ENCODE measurements around the gene CHD3.

Gene CHD3

GRCh38 chr17:7864995-7865650, 23.5 kb upstream of the CHD3 start:
- DNase-seq (ENCODE audit: low read depth in 2 of 2) = no peak

DNA sequence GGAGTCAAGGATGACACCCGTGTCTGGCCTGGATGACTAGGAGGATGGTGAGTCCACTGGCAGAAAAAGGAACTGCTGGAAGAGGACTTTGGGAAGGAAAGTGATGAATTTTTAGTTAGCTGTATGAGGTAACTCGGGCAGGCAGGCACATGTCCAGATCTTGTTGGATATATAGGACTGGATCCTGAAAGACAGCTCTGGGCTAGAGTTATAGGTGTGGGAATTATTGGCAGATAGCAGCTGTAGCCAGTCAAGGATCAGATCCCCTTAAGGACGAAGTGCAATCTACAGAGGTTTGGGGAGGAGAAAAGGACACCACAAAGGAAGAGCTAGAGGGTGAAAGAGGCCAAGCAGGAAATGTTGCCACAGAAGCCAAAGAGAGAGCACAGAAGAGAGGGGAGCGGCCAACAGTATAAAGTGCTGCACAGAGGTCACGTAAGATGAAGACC, 20.7 kb upstream of the CHD3 start:
- no peak for DNase-seq (ENCODE audit: low read depth in 2 of 2)

GRCh38 chr17:7873051-7873450, 15.5 kb upstream of the CHD3 start:
- DNase-seq (ENCODE audit: low read depth in 2 of 2) = no peak

DNA sequence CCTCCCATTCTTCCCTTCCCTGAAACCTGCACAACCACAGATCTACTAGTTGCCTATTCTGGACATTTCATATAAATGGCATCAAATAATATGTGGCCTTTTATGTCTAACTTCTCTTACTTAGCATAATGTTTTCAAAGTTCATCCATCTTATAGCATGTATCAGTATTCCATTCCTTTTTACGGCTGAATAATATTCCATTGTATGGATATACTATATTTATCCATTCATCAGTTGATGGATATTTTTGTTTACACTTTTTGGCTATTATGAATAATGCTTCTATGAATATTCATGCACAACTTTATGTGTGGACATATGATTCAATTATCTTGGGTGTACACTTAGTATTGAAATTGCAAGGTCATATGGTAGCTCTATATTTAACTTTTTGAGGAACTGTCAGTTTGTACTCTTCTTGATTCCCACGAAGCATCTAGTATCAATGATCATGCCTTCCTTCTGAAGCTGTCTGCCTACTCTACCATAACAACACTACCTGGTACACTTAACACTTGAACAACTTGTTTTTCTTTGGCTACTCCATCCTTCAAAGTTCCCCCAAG, 12.7 kb upstream of the CHD3 start:
- no peak for DNase-seq (ENCODE audit: low read depth in 2 of 2)

DNA sequence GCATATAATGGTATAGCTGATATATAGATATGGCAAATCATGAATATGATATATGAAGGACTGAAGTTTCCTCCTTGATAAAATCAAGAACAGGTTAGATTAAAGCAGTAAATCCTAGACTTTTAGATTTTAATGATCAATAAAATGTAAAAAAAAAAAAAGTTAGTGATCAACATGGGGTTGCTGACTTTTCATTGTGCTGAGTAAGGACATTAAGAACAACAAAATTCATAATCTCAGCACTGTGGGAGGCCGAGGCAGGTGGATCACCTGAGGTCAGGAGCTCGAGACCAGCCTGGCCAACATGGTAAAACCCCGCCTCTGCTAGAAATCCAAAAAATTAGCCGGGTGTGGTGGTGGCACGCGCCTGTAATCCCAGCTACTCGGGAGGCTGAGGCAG, 10.4 kb upstream of the CHD3 start:
- no peak for DNase-seq (ENCODE audit: low read depth in 2 of 2)

- DNase-seq (ENCODE audit: low read depth in 2 of 2) = no peak
Observed at GRCh38 chr17:7880076-7880868, 8.3 kb upstream of the CHD3 start.

DNA sequence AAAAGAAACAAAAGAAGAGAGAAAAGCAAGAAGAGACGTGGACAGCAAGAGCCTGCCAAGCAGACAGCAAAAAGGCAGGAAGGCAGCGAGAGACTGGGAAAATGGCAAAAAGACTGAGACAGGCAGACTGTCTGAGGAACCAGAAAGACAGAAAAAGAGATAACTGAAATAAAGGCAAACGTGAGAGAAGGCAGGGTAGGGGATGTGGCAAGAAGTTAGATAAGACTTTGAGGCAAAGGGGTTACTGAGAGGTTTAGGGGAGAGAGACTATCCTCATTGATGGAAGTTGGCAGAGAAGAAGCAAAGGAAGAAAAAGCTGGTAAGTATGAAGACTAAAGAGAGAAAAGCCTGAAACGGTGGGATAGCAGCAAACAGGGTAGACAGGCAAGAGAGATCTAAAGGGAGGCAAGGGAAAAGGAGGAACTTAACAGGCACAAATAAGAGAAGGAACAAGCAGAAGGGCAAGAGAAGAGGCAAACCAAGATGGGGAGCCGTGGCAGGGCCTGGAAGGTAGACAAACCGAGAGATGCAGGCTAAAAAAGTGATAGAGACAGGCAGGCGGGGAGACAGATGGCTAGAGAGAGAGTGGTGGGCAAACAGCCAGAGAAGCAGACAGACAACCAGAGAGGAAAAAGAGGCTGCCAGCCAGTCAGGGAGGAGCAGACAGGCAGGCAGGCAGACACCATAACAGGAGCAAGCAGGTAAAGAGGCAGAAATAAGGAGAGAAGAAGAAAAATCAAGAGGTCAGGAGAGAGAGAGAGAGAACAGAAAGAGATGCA, 7.1 kb upstream of the CHD3 start:
- no peak for DNase-seq (ENCODE audit: low read depth in 2 of 2)

GRCh38 chr17:7882068-7882467, 6.5 kb upstream of the CHD3 start:
- no peak for DNase-seq (ENCODE audit: low read depth in 2 of 2)

GRCh38 chr17:7882629-7883028, 6.0 kb upstream of the CHD3 start:
- DNase-seq (ENCODE audit: low read depth in 2 of 2) = no peak

- DNase-seq (ENCODE audit: low read depth in 2 of 2) = no peak
Observed at GRCh38 chr17:7883781-7884386, 4.7 kb upstream of the CHD3 start.

DNA sequence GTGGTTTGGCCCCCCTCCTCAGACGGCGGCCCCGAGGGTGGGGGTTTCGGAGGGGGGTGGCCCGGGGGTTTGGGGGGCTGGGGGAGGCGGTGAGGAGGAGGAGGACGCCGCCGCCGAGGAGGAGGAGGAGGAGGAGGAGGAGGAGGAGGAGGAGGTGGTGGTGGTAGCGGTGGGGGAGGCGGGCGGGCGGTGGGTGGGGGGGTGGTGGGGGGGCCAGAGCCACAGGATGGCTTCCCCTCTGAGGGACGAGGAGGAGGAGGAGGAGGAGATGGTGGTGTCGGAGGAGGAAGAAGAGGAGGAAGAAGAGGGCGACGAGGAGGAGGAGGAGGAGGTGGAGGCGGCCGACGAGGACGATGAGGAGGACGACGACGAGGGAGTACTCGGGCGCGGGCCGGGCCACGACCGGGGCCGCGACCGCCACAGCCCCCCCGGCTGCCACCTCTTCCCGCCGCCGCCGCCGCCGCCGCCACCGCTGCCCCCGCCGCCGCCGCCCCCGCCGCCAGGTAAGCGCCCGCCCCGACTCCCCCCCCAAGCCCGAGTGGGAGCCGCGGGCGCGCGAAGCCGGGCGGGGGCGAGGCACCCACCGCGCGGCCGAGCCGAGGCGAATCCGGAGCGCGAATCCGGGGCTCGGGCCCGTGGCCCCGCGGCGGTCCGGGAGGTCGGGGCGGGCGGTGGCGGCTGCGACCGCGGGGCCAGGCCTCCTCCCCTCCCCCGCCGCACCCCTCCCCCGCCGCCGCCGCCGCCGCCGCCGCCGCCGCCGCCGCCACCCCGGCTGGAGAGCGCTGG, 3.8 kb upstream of the CHD3 start:
- peak in 1 of 2 donors; percentile 13 for DNase-seq (ENCODE audit: low read depth in 2 of 2)

DNA sequence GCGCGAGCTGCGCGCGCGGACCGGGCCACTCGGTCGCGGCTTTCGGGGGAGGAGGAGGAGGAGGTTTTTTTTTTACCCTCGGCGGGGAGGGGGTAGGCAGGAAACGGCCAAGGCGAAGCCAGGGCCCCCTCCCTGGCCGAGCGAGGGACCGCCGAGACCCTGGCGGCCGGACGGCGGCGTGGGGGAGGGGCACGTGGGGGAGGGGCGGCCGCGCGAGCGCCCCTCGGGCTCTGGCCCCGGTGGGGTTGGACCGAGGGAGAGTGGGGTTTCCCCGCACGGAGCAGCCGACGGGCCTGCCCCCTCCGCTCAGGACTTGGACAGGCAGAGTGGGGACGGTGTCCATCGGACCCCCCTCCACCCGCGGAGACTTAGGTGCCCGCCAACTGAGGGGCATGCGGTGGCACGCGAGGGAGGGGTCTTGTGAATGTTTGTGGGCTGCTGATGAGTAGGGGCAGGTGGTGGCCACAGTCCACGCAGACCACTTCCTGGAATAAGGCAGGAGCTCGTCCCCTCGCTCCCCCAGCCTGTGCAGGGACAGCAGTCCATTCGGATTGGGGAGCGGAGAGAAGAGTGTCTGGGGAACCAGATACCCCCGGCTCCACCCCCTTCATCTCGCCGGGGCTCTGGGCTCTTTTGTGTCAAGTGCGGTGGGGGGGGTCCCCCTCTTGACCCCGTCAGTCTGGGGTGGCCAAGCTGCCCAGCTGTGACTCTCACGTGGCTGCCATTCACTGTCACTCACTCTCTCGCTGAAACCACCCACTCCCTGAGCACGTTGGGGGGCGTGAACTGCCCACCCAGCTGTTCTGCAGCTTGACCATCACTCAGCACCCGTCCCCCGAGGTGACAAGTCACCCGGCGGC, 3.0 kb upstream of the CHD3 start:
- peak; percentile 28 to 36 for DNase-seq (ENCODE audit: low read depth in 2 of 2)

DNA sequence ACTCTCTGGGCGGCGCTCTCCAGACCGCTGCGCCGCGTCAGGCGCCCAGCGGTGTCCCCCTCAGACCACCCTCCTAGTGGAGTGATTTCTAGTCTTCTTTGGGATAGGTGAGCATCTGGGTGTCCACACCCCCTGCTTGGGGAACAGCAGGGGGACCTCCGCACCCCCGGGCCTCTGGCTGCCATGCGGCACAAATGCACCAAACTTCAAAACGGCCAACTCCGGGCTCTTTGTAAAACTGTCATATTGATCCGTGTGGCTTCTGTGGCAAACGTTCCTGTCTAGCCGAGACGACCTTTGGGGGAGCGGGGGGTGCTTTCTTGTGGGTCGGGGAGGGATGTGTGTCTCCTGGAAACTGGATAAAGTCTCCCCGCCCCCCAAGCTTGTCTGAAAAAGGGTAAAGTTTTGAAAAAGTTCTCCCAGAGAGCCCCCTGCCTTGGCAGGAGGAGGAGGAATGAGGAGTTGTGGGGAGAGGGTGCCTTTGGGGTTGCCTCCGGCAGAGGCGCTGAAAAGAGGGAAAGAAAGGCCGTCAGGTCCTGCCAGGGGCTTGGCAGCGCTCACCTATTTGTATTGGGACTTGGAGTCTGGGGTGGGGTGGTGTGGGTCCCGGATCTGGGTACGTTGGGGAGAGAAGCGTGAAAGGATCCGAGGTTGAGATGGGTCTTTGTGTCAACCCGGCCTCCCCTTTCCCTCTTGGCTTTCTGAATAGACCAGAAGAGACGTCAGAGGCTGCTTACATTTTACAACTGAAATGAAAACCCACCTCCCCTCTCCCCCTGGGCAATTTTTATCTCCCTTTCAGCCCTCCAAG, 2.2 kb upstream of the CHD3 start:
- DNase-seq (ENCODE audit: low read depth in 2 of 2) = peak; percentile 38 to 47

DNA sequence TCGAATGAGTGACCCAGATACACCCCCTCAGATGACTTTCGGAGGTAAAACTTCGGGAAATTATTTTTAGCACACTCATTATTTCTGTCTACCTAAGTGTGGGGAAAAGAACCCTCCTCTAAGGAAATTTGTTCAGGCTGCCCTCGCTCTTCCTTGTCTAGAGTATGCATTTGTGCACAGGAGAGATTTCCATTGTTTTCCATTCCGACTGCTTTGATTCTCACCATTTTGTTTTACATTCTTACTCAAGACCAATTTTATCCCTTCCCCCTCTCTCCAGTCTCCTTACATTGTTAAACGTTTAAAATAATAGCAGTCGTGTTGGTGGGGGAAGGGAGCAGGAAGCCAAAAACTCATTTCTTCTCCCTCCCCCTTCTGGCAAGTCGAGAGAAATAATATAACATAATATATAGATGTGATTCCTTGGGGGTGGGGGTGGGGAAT, 1.5 kb upstream of the CHD3 start:
- no peak for DNase-seq (ENCODE audit: low read depth in 2 of 2)

GRCh38 chr17:7887482-7888183, 956 bp upstream of the CHD3 start:
- peak; percentile 73 to 79 for DNase-seq (ENCODE audit: low read depth in 2 of 2)

DNA sequence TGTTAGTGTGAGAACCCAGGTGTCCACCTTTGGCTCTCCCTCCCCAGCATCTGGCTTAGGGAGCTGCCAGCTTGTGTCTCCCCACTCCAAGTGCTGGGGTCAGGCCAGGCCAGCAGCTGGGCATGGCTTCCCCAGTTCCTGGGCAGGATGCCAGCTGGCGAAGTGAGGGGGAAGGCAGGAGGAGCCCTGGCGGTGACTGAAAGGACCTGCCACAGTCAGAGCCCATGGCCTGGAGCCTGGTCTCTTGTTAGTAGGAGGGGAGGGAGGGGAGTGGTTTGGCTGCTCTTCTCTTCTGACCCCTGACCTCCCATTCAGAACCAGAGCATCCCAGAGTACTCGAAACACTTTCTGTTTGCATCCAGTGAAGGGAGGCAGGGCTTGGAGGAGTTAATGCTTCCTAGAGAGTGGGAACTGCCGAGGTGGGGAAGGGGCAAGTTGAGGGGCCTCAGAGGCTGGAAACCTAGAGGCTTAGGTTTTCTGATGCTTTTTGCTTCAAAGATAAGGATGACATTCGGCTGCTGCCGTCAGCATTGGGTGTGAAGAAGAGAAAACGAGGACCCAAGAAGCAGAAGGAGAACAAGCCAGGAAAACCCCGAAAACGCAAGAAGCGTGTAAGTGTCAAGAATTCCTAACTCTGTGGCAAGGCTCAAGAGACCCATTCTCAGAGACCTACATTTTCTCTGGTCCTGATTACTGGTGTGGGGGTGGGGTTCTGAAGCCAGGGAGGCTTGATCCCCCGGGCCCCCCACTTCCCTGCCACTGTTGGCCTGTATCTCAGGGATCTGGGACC, 772 bp downstream of the CHD3 start:
- peak in 1 of 2 donors; percentile 16 for DNase-seq (ENCODE audit: low read depth in 2 of 2)

GRCh38 chr17:7893187-7893880, 4.7 kb downstream of the CHD3 start:
- DNase-seq (ENCODE audit: low read depth in 2 of 2) = no peak

All from stimulated activated CD8-positive, alpha-beta memory T cell treated with anti-CD3 and anti-CD28 coated beads, Interleukin-15, amount 100 ng/mL, for 48 hours (primary cell).